ENCODE data around the gene CELA2A. TPM values are rescaled to one million over a fixed set of nuclear protein-coding genes. Genes with fewer than 3 reads are reported as not detected.
"Not testable (repeated sequence)": the region's sequence is repeated elsewhere in the genome, so short reads cannot be mapped to it uniquely, and the experiment has no call there.

CELA2A gene
- total RNA-seq, 1 donor: not detected

GRCh38 chr1:15425521-15425920 is 31.0 kb upstream of the CELA2A start:
- no peak for TF ChIP-seq CTCF (IDR thresholded peaks at IDR 0.05; ENCODE audit: insufficient read depth, low read length)
- DNase-seq (ENCODE audit: low read depth): no peak
- no peak overlapping the region for H3K4me3 ChIP-seq (ENCODE audit: low read depth, low read length)

DNA sequence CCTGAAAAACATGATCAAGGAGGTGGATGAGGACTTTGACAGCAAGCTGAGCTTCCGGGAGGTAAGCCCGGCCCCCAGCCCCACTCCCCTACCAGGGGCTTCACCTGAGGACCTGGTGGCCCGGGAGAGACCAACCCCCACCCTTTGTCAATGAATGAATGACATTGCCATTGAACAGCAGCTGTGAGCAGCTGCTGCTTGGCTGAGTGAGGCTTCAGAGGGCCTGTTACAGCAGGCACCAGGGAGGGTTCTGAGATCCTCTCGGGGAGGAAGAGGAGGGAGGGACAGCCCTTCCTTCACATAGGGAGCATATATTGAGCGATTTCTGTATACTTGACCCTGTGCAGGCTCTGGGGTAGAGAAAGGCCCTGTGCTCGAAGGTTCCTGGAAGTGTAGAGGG is 30.6 kb upstream of the CELA2A start:
- H3K4me3 ChIP-seq (ENCODE audit: low read depth, low read length): no peak overlapping the region
- no peak for TF ChIP-seq CTCF (IDR thresholded peaks at IDR 0.05; ENCODE audit: insufficient read depth, low read length)
- no peak for DNase-seq (ENCODE audit: low read depth)

DNA sequence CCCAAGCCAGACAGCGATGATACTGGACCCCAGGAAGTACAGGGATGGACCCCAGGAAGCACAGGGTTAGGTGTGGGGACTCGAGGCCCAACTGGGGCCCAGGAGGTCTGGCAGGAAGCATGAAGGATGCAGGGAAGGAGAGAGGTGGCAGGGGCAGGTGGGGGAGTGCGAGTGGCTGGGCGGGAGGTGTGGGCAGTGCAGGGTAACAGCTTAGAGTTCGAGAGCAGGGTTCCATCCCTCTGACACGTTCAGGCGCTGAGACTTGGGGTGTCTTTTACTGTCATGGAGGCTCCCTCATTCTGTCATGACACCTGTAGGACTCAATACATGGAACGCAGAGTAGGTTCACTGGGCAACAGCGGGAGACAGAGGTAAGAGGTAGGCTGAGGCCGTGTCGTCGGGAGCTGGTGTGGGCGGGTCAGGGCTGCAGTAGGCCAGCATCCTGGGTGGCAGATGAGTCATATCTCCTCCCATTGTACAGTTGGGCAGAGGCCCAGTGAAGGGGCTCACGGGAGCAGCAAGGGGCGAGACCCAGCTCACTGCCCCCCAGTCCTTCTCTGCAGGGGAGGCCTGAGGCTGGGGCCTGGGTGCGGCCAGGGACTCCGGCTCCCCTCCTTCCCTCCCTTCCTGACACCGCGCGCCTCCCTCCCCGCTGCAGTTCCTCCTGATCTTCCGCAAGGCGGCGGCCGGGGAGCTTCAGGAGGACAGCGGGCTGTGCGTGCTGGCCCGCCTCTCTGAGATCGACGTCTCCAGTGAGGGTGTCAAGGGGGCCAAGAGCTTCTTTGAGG is 29.8 kb upstream of the CELA2A start:
- no peak for DNase-seq (ENCODE audit: low read depth)
- no peak for TF ChIP-seq CTCF (IDR thresholded peaks at IDR 0.05; ENCODE audit: insufficient read depth, low read length)
- no peak overlapping the region for H3K4me3 ChIP-seq (ENCODE audit: low read depth, low read length)

DNA sequence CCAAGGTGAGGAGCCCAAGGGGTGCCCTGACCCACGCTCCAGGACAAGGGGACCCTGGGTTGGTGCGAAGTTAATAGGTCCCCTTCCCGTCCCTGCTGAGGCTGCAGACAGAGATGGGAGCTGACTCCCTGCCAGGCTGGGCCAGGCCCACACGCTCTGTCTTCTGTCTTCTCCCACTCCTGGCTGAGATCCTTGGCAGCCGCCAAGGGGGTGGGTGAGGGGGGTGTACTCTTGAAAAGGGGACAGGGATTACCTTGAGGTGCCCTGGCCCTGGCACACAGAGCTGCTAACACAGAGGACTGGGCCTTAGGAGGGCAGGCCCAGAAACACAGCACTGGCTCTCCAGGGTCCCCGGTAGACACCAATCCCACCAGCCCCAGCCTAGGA is 29.3 kb upstream of the CELA2A start:
- no peak for DNase-seq (ENCODE audit: low read depth)
- no peak overlapping the region for H3K4me3 ChIP-seq (ENCODE audit: low read depth, low read length)
- TF ChIP-seq CTCF (IDR thresholded peaks at IDR 0.05; ENCODE audit: insufficient read depth, low read length): no peak

GRCh38 chr1:15428252-15428651 is 28.3 kb upstream of the CELA2A start:
- not testable (repeated sequence) for H3K4me3 ChIP-seq (ENCODE audit: low read depth, low read length)

GRCh38 chr1:15428815-15429435 is 27.6 kb upstream of the CELA2A start:
- no peak for TF ChIP-seq CTCF (IDR thresholded peaks at IDR 0.05; ENCODE audit: insufficient read depth, low read length)
- no peak overlapping the region for H3K4me3 ChIP-seq (ENCODE audit: low read depth, low read length)
- DNase-seq (ENCODE audit: low read depth): no peak

More at GRCh38 chr1:15428252-15428651, 28.3 kb upstream of the CELA2A start:
- not testable (repeated sequence) for DNase-seq (ENCODE audit: low read depth)

DNA sequence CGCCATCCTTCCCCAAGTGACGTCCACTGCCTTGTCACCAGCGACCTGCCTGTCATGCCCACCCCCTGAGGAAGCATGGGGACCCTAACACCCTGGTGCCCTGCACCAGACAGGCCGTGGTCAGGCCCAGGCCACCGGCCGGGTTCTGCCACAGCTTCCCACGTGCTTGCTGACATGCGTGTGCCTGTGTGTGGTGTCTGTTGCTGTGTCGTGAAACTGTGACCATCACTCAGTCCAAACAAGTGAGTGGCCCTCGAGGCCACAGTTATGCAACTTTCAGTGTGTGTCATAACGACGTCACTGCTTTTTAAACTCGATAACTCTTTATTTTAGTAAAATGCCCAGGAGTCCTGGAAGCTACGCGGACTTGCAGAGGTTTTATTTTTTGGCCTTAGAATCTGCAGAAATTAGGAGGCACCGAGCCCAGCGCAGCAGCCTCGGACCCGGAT is 26.8 kb upstream of the CELA2A start:
- H3K4me3 ChIP-seq (ENCODE audit: low read depth, low read length): no peak overlapping the region
- no peak for TF ChIP-seq CTCF (IDR thresholded peaks at IDR 0.05; ENCODE audit: insufficient read depth, low read length)
- DNase-seq (ENCODE audit: low read depth): peak; percentile 41
